ENCODE results near the gene GDI2.

The GDI2 gene

GRCh38 chr10:5833814-5834213 is 20.6 kb upstream of the GDI2 start:
- TF ChIP-seq GATA3 (IDR thresholded peaks at IDR 0.05; ENCODE audit: low read depth, low read length), result no peak
- TF ChIP-seq GATA2 (IDR thresholded peaks at IDR 0.05; ENCODE audit: low read depth, low read length), result no peak

- TF ChIP-seq GATA2 (IDR thresholded peaks at IDR 0.05; ENCODE audit: low read depth, low read length) (no peak), GATA3 (IDR thresholded peaks at IDR 0.05; ENCODE audit: low read depth, low read length) (no peak)
Observed at GRCh38 chr10:5832946-5833345, 19.7 kb upstream of the GDI2 start.

GRCh38 chr10:5831446-5831782 is 18.2 kb upstream of the GDI2 start:
- TF ChIP-seq GATA2 (IDR thresholded peaks at IDR 0.05; ENCODE audit: low read depth, low read length), result no peak
- no peak for TF ChIP-seq GATA3 (IDR thresholded peaks at IDR 0.05; ENCODE audit: low read depth, low read length)

- TF ChIP-seq GATA2 (IDR thresholded peaks at IDR 0.05; ENCODE audit: low read depth, low read length), result no peak
Observed at GRCh38 chr10:5830629-5831445, 17.6 kb upstream of the GDI2 start.

- no peak for TF ChIP-seq GATA2 (IDR thresholded peaks at IDR 0.05; ENCODE audit: low read depth, low read length)
- TF ChIP-seq GATA3 (IDR thresholded peaks at IDR 0.05; ENCODE audit: low read depth, low read length), result no peak
Observed at GRCh38 chr10:5829267-5829666, 16.0 kb upstream of the GDI2 start.

- TF ChIP-seq GATA2 (IDR thresholded peaks at IDR 0.05; ENCODE audit: low read depth, low read length) (no peak), GATA3 (IDR thresholded peaks at IDR 0.05; ENCODE audit: low read depth, low read length) (no peak)
Observed at GRCh38 chr10:5828725-5829124, 15.5 kb upstream of the GDI2 start.

GRCh38 chr10:5827841-5828240 is 14.6 kb upstream of the GDI2 start:
- TF ChIP-seq GATA2 (IDR thresholded peaks at IDR 0.05; ENCODE audit: low read depth, low read length) (no peak), GATA3 (IDR thresholded peaks at IDR 0.05; ENCODE audit: low read depth, low read length) (no peak)

GRCh38 chr10:5818894-5819293 is 5.7 kb upstream of the GDI2 start:
- TF ChIP-seq GATA2 (IDR thresholded peaks at IDR 0.05; ENCODE audit: low read depth, low read length) (no peak), GATA3 (IDR thresholded peaks at IDR 0.05; ENCODE audit: low read depth, low read length) (no peak)

- TF ChIP-seq GATA2 (IDR thresholded peaks at IDR 0.05; ENCODE audit: low read depth, low read length) (no peak), GATA3 (IDR thresholded peaks at IDR 0.05; ENCODE audit: low read depth, low read length) (no peak)
Observed at GRCh38 chr10:5818048-5818331, 4.8 kb upstream of the GDI2 start.

GRCh38 chr10:5817322-5818047 is 4.3 kb upstream of the GDI2 start:
- TF ChIP-seq GATA2 (IDR thresholded peaks at IDR 0.05; ENCODE audit: low read depth, low read length) (no peak), GATA3 (IDR thresholded peaks at IDR 0.05; ENCODE audit: low read depth, low read length) (no peak)

- no peak for TF ChIP-seq GATA2 (IDR thresholded peaks at IDR 0.05; ENCODE audit: low read depth, low read length)
- TF ChIP-seq GATA3 (IDR thresholded peaks at IDR 0.05; ENCODE audit: low read depth, low read length), result no peak
Observed at GRCh38 chr10:5816170-5816569, 2.9 kb upstream of the GDI2 start.

GRCh38 chr10:5814110-5815107 is 1.2 kb upstream of the GDI2 start:
- TF ChIP-seq GATA3 (IDR thresholded peaks at IDR 0.05; ENCODE audit: low read depth, low read length) (no peak), GATA2 (IDR thresholded peaks at IDR 0.05; ENCODE audit: low read depth, low read length) (no peak)

GRCh38 chr10:5813091-5813340 is 218 bp downstream of the GDI2 start:
- TF ChIP-seq GATA3 (IDR thresholded peaks at IDR 0.05; ENCODE audit: low read depth, low read length) (no peak), GATA2 (IDR thresholded peaks at IDR 0.05; ENCODE audit: low read depth, low read length) (no peak)

- no peak for TF ChIP-seq GATA3 (IDR thresholded peaks at IDR 0.05; ENCODE audit: low read depth, low read length)
- TF ChIP-seq GATA2 (IDR thresholded peaks at IDR 0.05; ENCODE audit: low read depth, low read length), result no peak
Observed at GRCh38 chr10:5812283-5813090, 747 bp downstream of the GDI2 start.
